ENCODE results near the gene WNT2B. TPM values are rescaled to one million over a fixed set of nuclear protein-coding genes. Genes with fewer than 3 reads are reported as not detected.

Gene WNT2B
- total and polyA plus RNA-seq, 2 of the 8 experiments (the other 6 are each of a cell fraction or from before 2014, with no cell fraction given): 0.33 to 2.0 TPM

- Histone ChIP-seq H3K23me2 (ENCODE audit: low read depth, low read length) (no peaks in the 10 kb centered on the region), H3K4ac (replicated peaks; ENCODE audit: insufficient read length, low read depth, low read length) (no peak overlapping the region), H2BK15ac (ENCODE audit: low read length) (no peak overlapping the region), H2AFZ (ENCODE audit: low read length) (no peak overlapping the region), H2AK5ac (ENCODE audit: low read depth, low read length) (no peak overlapping the region), H3K4me2 (ENCODE audit: insufficient read depth in 1 of 2, low read depth in 2 of 2, low read length in 2 of 2) (no peak overlapping the region), H3K79me2 (ENCODE audit: control insufficient read depth in 1 of 2, insufficient read depth in 2 of 2, low read length in 2 of 2) (no peaks in the 10 kb centered on the region), H4K8ac (ENCODE audit: extremely low read depth, insufficient read depth, low read length) (no peak overlapping the region), H2BK12ac (ENCODE audit: low read depth, low read length) (no peak overlapping the region), H3K9ac (replicated peaks in 1 of 4; ENCODE audit: extremely low read depth in 1 of 4, low read depth in 3 of 4, low read length in 3 of 4) (no peak overlapping the region), H3K4me3 (ENCODE audit: extremely low read depth in 1 of 4, insufficient read depth in 2 of 4, low read depth in 3 of 4, low read length in 4 of 4) (no peak overlapping the region), H4K20me1 (replicated peaks in 1 of 2; ENCODE audit: control insufficient read depth in 1 of 2, insufficient read depth in 2 of 2, low read length in 2 of 2) (no peaks in the 10 kb centered on the region), H3K4me1 (replicated peaks in 1 of 4; ENCODE audit: control insufficient read depth in 3 of 4, insufficient read depth in 4 of 4, low read length in 3 of 4) (no peaks in the 10 kb centered on the region), H3K9me3 (ENCODE audit: insufficient read depth in 2 of 2, low read depth in 1 of 2, low read length in 1 of 2) (0 out of 4 replicates have a peak, but pooled peaks cover 0 to 1% of the 10 kb centered on the region in 2 experiments), H3K79me1 (ENCODE audit: low read depth, low read length) (no peaks in the 10 kb centered on the region), H3K14ac (ENCODE audit: insufficient read length) (no peak overlapping the region), H3K56ac (replicated peaks; ENCODE audit: insufficient read length, low read depth, low read length) (no peak overlapping the region), H3K18ac (ENCODE audit: extremely low read depth, low read length) (no peak overlapping the region), H3K27ac (ENCODE audit: low read depth, low read length) (no peak overlapping the region), H2BK120ac (replicated peaks; ENCODE audit: low read depth, low read length) (no peak overlapping the region), H3K36me3 (ENCODE audit: control insufficient read depth in 2 of 4, insufficient read depth in 4 of 4, low read length in 3 of 4) (no peaks in the 10 kb centered on the region), H4K91ac (replicated peaks; ENCODE audit: insufficient read length, low read length) (no peak overlapping the region), H2BK20ac (ENCODE audit: low read length) (no peak overlapping the region; the same call in 1 of the 2 replicates), H3K23ac (ENCODE audit: insufficient read length) (no peak overlapping the region), H4K5ac (ENCODE audit: insufficient read length, low read depth, low read length) (no peak overlapping the region), H3K27me3 (replicated peaks in 1 of 4; ENCODE audit: control insufficient read depth in 3 of 4, extremely low read depth in 1 of 4, insufficient read depth in 3 of 4, low read length in 3 of 4) (peaks cover 0 to 2% (median 1%) of the 10 kb centered on the region in 4 experiments; a peak in 3 of 7 replicates), H2BK5ac (ENCODE audit: low read depth, low read length) (no peak overlapping the region)
- no peak for DNase-seq (ENCODE audit: low read depth in 1 of 2, low spot score in 2 of 2)
- CTCF ChIA-PET (ENCODE audit: partially characterized antibody): interaction anchor here (1.0 to 2.0 kb wide), 4 partner anchors 11 to 142 kb away, joined by 3 to 4 read pairs (median 4); no protein-coding TSS in a partner anchor
- POLR2A ChIA-PET (ENCODE audit: partially characterized antibody): interaction anchor here (1.7 kb wide), 1 partner anchor 15 kb away, joined by 5 read pairs; no protein-coding TSS in a partner anchor
- 75% methylated on average over 1 of the region's 1 CpG; no CpG with 5 or more reads in 1 of the 2 experiments for WGBS, 2 experiments (ENCODE audit: extremely low coverage in 1 of 2, insufficient coverage in 1 of 2, insufficient read length in 1 of 2, insufficient replicate concordance in 2 of 2, low coverage in 1 of 2, low lambda C conversion rate in 2 of 2, missing lambda C conversion rate in 1 of 2)
- TF ChIP-seq PHF8 (conservative IDR thresholded peaks at IDR 0.05; ENCODE audit: low read depth, low read length) (no peak), BRCA1 (IDR thresholded peaks at IDR 0.05; ENCODE audit: low read depth, low read length) (no peak), NRF1 (IDR thresholded peaks at IDR 0.05; ENCODE audit: low read depth, low read length) (no peak), BACH1 (IDR thresholded peaks at IDR 0.05; ENCODE audit: low read length) (no peak), CHD1 (IDR thresholded peaks at IDR 0.05; ENCODE audit: low read depth, low read length) (no peak)
- no peak for FAIRE-seq
Observed at GRCh38 chr1:112472142-112472541, 36.6 kb upstream of the WNT2B start.
